Kidney (tissue), 14 donors: ENCODE data around the gene UBE2J2. TPM values are rescaled to one million over a fixed set of nuclear protein-coding genes. Genes with fewer than 3 reads are reported as not detected.
"Not testable (repeated sequence)": the region's sequence is repeated elsewhere in the genome, so short reads cannot be mapped to it uniquely, and the experiment has no call there.

Experiments
- DNase-seq, 5 donors: peaks; one replicate each; pipeline ENCODE4 v3.0.0-alpha.2; 2013 to 2020
- FAIRE-seq: peaks from 2 replicates; lab custom pipeline; 2012; peaks lifted over from hg19 to GRCh38; lab: Jason Lieb, UNC
- H3K27ac ChIP-seq, 2 donors: one replicate each; pipeline ENCODE4 v1.7.0; 2013; ENCODE audit warnings: low read depth in 2 of 2, low read length in 2 of 2, inconsistent platforms in 1 of 2
- H3K27me3 ChIP-seq: one replicate; pipeline ENCODE4 v1.7.1; 2013; ENCODE audit warnings: low read length, inconsistent platforms; ENCODE audit not compliant: control insufficient read depth, insufficient read depth
- H3K36me3 ChIP-seq, 3 donors: one replicate each; pipeline versions ENCODE4 v1.7.0 to v1.7.1; 2013; ENCODE audit warnings: low read length in 3 of 3, control low read depth in 1 of 3, inconsistent platforms in 1 of 3; ENCODE audit not compliant: insufficient read depth in 3 of 3, control insufficient read depth in 2 of 3
- H3K4me1 ChIP-seq, 3 donors: one replicate each; pipeline versions ENCODE4 v1.7.0 to v1.7.1; 2013; ENCODE audit warnings: low read length in 3 of 3, inconsistent platforms in 1 of 3, low read depth in 1 of 3; ENCODE audit not compliant: control insufficient read depth in 2 of 3, insufficient read depth in 2 of 3
- H3K4me3 ChIP-seq, 3 donors: one replicate each; pipeline versions ENCODE4 v1.7.0 to v1.8.1; 2013; ENCODE audit warnings: low read length in 3 of 3, control low read depth in 1 of 3, inconsistent platforms in 1 of 3
- H3K9ac ChIP-seq, 3 donors: one replicate each; pipeline versions ENCODE4 v1.7.0 to v1.7.1; 2013; ENCODE audit warnings: low read length in 3 of 3, control low read depth in 1 of 3, inconsistent platforms in 1 of 3
- H3K9me3 ChIP-seq, 3 donors: one replicate each; pipeline versions ENCODE4 v1.7.0 to v1.7.1; 2013; ENCODE audit warnings: low read length in 3 of 3, control low read depth in 1 of 3, inconsistent platforms in 1 of 3; ENCODE audit not compliant: control insufficient read depth in 2 of 3, insufficient read depth in 1 of 3
- CTCF ChIP-seq: IDR thresholded peaks from 3 replicates; pipeline ENCODE4 v1.5.1; 2012; ENCODE audit warnings: mild to moderate bottlenecking, moderate library complexity, borderline replicate concordance; ENCODE audit not compliant: insufficient read depth; ENCODE audit errors: extremely low read depth
- intact Hi-C: fragments of 100-400 bp; cut with DNase I; formaldehyde crosslinking; loops from one replicate; pipeline ENCODE4 v1.11.1; 2022
- polyA plus RNA-seq: library from polyadenylated mRNA; stranded (reverse); fragments of 350-450 nt; fragmentation: Illumina TruSeq; extraction: RNeasy Lipid Tissue Mini Kit (QIAGEN cat#74804); gene quantifications from one replicate; pipeline ENCODE4 v1.2.3, GENCODE V29; 2014; ENCODE audit warnings: low read depth, low replicate concordance; ENCODE audit not compliant: insufficient read depth
- total RNA-seq: library from RNA; stranded (reverse); fragmentation: NEBNext Ultra II Directional; extraction: Animal tissue kit (Norgen Biotek cat#: 25700); gene quantifications from one replicate; pipeline ENCODE4 v1.2.1, GENCODE V29; 2021
- donor health status: control.
- donor health status: control.
- donor health status: control.
- donor health status: control.
- donor health status: control.
- donor health status: DM: yes; HTN: yes; CAD: no.
- donor health status: Normal renal cell carcinoma (clear cell type).

Gene UBE2J2
- total and polyA plus RNA-seq, 2 donors from 2014 or later = 56.6 to 57.4 TPM

- no peaks in the 10 kb centered on the region for H3K9me3 ChIP-seq
- DNase-seq (no peak), FAIRE-seq (no peak)
- intact Hi-C loops = no loop called here
- H3K36me3 ChIP-seq = peaks cover 0 to 8% (median 3%) of the 10 kb centered on the region in 3 donors
- H3K9ac ChIP-seq = no peak overlapping the region
- peaks cover 0 to 5% (median 3%) of the 10 kb centered on the region in 3 donors for H3K4me1 ChIP-seq
- no peak overlapping the region for H3K27ac ChIP-seq
- no peak overlapping the region for H3K4me3 ChIP-seq
- TF ChIP-seq CTCF = no peak
- no peaks in the 10 kb centered on the region for H3K27me3 ChIP-seq
Measured at GRCh38 chr1:1318777-1319645, 45.4 kb upstream of the UBE2J2 start.

GRCh38 chr1:1318131-1318652 lies 44.5 kb upstream of the UBE2J2 start:
- Histone ChIP-seq H3K27me3 (no peaks in the 10 kb centered on the region), H3K4me1 (peaks cover 0 to 5% (median 3%) of the 10 kb centered on the region in 3 donors), H3K36me3 (peaks cover 0 to 8% (median 5%) of the 10 kb centered on the region in 3 donors), H3K4me3 (no peak overlapping the region), H3K9me3 (no peaks in the 10 kb centered on the region), H3K27ac (no peak overlapping the region), H3K9ac (no peak overlapping the region)
- TF ChIP-seq CTCF = no peak
- DNase-seq (no peak), FAIRE-seq (no peak)
- intact Hi-C loops = no loop called here

- no peak overlapping the region for H3K9ac ChIP-seq
- H3K9me3 ChIP-seq = no peaks in the 10 kb centered on the region
- no peak for FAIRE-seq
- H3K4me1 ChIP-seq = no peaks in the 10 kb centered on the region
- no peaks in the 10 kb centered on the region for H3K27me3 ChIP-seq
- no peak for DNase-seq
- H3K27ac ChIP-seq = no peak overlapping the region
- no peak overlapping the region for H3K4me3 ChIP-seq
- H3K36me3 ChIP-seq = peaks cover 0 to 11% (median 8%) of the 10 kb centered on the region in 3 donors
- intact Hi-C loops = no loop called here
- no peak for TF ChIP-seq CTCF
Measured at GRCh38 chr1:1317420-1317819, 43.8 kb upstream of the UBE2J2 start.

- H3K27me3 ChIP-seq, H3K9me3 ChIP-seq, FAIRE-seq, H3K4me1 ChIP-seq, H3K9ac ChIP-seq, H3K27ac ChIP-seq, DNase-seq, H3K4me3 ChIP-seq, intact Hi-C loops: not testable (repeated sequence)
- peaks cover 0 to 13% (median 11%) of the 10 kb centered on the region in 3 donors for H3K36me3 ChIP-seq
Measured at GRCh38 chr1:1316199-1316598, 42.5 kb upstream of the UBE2J2 start.
